ENCODE measurements around the gene KLHL7. TPM values are rescaled to one million over a fixed set of nuclear protein-coding genes. Genes with fewer than 3 reads are reported as not detected.

KLHL7 gene
- total and polyA plus RNA-seq, 9 donors: 23.1 to 38.3 (median 30.7) TPM

DNA sequence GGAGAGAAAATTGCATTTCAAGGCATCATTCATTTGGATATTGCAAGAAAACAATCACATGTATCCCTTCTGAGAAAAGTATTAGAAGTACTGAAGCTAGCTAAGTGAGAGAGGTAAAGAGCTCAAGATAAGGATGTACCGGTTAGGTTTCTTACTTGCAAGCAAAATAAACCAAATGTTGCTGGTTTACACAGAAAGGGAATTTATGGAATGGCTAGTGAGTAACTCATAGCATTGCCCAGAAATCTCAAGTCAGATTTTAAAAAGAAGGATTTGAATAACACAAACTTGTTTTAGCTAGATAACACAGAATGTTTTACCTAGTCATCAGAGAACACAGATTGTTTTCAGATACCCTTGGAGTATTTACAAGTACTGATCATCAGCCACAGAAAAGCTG is 30.6 kb downstream of the KLHL7 start:
- no peak for DNase-seq
- intact Hi-C loops (cut with DNase I): no loop called here
- H3K4me1 ChIP-seq (ENCODE audit: insufficient read depth): no peaks in the 10 kb centered on the region
- no peaks in the 10 kb centered on the region for H3K36me3 ChIP-seq
- no peak overlapping the region for H3K27ac ChIP-seq
- TF ChIP-seq, protein P1, sequence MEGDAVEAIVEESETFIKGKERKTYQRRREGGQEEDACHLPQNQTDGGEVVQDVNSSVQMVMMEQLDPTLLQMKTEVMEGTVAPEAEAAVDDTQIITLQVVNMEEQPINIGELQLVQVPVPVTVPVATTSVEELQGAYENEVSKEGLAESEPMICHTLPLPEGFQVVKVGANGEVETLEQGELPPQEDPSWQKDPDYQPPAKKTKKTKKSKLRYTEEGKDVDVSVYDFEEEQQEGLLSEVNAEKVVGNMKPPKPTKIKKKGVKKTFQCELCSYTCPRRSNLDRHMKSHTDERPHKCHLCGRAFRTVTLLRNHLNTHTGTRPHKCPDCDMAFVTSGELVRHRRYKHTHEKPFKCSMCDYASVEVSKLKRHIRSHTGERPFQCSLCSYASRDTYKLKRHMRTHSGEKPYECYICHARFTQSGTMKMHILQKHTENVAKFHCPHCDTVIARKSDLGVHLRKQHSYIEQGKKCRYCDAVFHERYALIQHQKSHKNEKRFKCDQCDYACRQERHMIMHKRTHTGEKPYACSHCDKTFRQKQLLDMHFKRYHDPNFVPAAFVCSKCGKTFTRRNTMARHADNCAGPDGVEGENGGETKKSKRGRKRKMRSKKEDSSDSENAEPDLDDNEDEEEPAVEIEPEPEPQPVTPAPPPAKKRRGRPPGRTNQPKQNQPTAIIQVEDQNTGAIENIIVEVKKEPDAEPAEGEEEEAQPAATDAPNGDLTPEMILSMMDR (IDR thresholded peaks at IDR 0.05): no peak
- no peak for TF ChIP-seq POLR2A (IDR thresholded peaks at IDR 0.05)
- no peak for TF ChIP-seq EP300 (IDR thresholded peaks at IDR 0.05)
- H3K9me3 ChIP-seq: no peaks in the 10 kb centered on the region
- WGBS, 3 donors: 5 to 36% (median 12%) methylated on average over 1 of the region's 1 CpG
- no peaks in the 10 kb centered on the region for H3K27me3 ChIP-seq
- H3K4me3 ChIP-seq: no peak overlapping the region

DNA sequence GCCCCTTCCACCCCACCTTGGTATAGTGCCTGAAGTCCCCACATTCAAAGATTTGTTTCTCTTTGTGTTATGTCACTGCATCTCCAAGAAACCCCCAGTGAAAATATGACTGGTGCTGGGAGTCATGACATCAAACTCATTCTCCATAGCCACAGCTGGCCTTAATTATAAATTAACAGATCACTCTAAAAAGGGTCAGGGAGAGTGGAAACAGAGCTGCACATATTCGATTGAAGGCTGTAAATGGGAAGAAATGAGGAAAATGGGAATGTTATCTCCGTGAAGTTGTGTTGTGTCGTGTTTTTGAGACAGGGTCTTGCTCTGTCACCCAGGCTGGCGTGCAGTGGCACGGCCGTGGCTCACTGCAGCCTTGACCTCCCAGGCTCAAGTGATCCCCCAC is 52.1 kb downstream of the KLHL7 start:
- Histone ChIP-seq H3K4me3 (no peak overlapping the region), H3K4me1 (ENCODE audit: insufficient read depth) (no peaks in the 10 kb centered on the region), H3K27ac (no peak overlapping the region), H3K27me3 (no peaks in the 10 kb centered on the region), H3K9me3 (no peaks in the 10 kb centered on the region), H3K36me3 (no peaks in the 10 kb centered on the region)
- intact Hi-C loops (cut with DNase I): no loop called here
- no peak for DNase-seq
- 77 to 79% (median 79%) methylated on average over 6 of the region's 6 CpGs for WGBS, 3 donors
- no peak for TF ChIP-seq POLR2A (IDR thresholded peaks at IDR 0.05)
- TF ChIP-seq, protein P1 (IDR thresholded peaks at IDR 0.05): no peak
- no peak for TF ChIP-seq EP300 (IDR thresholded peaks at IDR 0.05)

DNA sequence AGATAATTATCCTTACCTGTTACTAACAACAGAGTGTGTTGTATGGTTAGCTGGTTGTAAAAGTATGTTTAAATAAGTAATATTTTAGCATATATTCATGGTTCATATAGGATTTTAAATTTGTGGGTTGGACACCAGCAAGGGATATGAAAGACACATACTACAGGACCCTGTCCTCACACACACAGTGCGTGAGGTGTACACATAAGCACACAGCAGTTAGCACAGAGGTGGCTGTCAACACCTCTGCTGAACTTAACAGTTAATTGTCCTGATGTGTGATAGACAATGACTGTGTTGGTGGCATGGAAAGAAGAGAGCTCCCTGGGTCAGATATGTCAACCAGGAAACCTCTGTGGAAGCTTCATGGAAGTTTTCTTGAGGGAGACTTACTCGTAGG is 53.0 kb downstream of the KLHL7 start:
- TF ChIP-seq EP300 (IDR thresholded peaks at IDR 0.05) (no peak), POLR2A (IDR thresholded peaks at IDR 0.05) (no peak)
- TF ChIP-seq, protein P1 (IDR thresholded peaks at IDR 0.05): no peak
- no peak overlapping the region for H3K27ac ChIP-seq
- H3K4me3 ChIP-seq: no peak overlapping the region
- H3K36me3 ChIP-seq: no peaks in the 10 kb centered on the region
- intact Hi-C loops (cut with DNase I): no loop called here
- no peaks in the 10 kb centered on the region for H3K4me1 ChIP-seq (ENCODE audit: insufficient read depth)
- no peaks in the 10 kb centered on the region for H3K9me3 ChIP-seq
- 94 to 97% (median 96%) methylated on average over 2 of the region's 2 CpGs for WGBS, 3 donors
- no peak for DNase-seq
- H3K27me3 ChIP-seq: no peaks in the 10 kb centered on the region

DNA sequence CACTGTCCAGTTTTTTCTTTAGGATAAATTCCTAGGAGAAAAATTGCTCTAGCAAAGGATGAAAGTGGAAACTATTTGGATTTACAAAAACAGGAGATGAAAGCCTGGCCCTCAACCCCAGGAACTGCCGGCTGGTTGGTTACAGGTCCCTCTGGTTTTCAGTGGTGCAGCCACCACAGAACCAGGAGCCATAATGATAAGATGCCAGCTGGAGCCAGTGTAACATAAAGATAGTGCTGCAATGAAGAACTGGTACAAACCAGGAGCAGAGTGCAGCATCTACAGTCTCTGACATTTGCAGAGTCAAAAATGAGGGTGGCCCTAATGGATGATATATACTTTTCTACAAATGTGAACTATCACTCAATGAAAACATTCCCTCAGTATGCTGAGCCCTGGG is 55.9 kb downstream of the KLHL7 start:
- no peak overlapping the region for H3K4me3 ChIP-seq
- no peak for DNase-seq
- no peaks in the 10 kb centered on the region for H3K4me1 ChIP-seq (ENCODE audit: insufficient read depth)
- no peaks in the 10 kb centered on the region for H3K36me3 ChIP-seq
- no peaks in the 10 kb centered on the region for H3K9me3 ChIP-seq
- no peak overlapping the region for H3K27ac ChIP-seq
- TF ChIP-seq EP300 (IDR thresholded peaks at IDR 0.05): no peak
- TF ChIP-seq, protein P1 (IDR thresholded peaks at IDR 0.05): no peak
- 90 to 96% (median 93%) methylated on average over 1 of the region's 1 CpG for WGBS, 3 donors
- H3K27me3 ChIP-seq: no peaks in the 10 kb centered on the region
- intact Hi-C loops (cut with DNase I): no loop called here

DNA sequence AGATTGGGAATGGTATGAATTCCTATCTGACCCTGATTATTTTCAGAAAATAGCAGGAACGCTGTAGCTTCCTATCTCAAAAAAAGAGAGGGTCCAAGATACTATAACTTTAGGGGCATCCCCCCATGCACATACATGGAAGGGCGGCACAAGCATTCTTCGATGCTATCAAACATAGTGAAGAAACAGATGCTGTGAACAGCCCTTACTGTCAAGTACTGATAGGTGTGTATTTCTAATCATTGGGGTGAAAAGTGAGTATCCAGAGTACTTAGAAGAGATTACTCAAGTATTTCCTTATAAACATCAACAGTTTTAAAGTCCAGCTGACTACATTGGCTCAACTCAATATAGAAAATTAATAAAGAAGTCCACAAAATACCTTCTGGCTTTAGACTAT is 59.3 kb downstream of the KLHL7 start:
- no peak overlapping the region for H3K27ac ChIP-seq
- H3K4me3 ChIP-seq: no peak overlapping the region
- WGBS, 3 donors: 93 to 96% (median 95%) methylated on average over 3 of the region's 3 CpGs
- H3K9me3 ChIP-seq: no peaks in the 10 kb centered on the region
- H3K27me3 ChIP-seq: no peaks in the 10 kb centered on the region
- no peaks in the 10 kb centered on the region for H3K36me3 ChIP-seq
- no peak for DNase-seq
- TF ChIP-seq POLR2A (IDR thresholded peaks at IDR 0.05) (no peak), EP300 (IDR thresholded peaks at IDR 0.05) (no peak)
- TF ChIP-seq, protein P1 (IDR thresholded peaks at IDR 0.05): no peak
- H3K4me1 ChIP-seq (ENCODE audit: insufficient read depth): no peaks in the 10 kb centered on the region
- intact Hi-C loops (cut with DNase I): no loop called here
